Duodenal mucosa (tissue), 2 donors: ENCODE measurements around the gene PMM2.
"Not testable (repeated sequence)": the region's sequence is repeated elsewhere in the genome, so short reads cannot be mapped to it uniquely, and the experiment has no call there.

Source experiments
- H3K27ac ChIP-seq: one replicate; pipeline ENCODE4 v1.7.0; 2013; ENCODE audit warnings: low read depth, low read length
- H3K27me3 ChIP-seq, 2 donors: one replicate each; pipeline ENCODE4 v1.7.0; 2013; ENCODE audit warnings: low read length in 2 of 2, control low read depth in 1 of 2; ENCODE audit not compliant: insufficient read depth in 2 of 2, control insufficient read depth in 1 of 2
- H3K36me3 ChIP-seq, 2 donors: one replicate each; pipeline ENCODE4 v1.7.0; 2013; ENCODE audit warnings: low read length in 2 of 2, control low read depth in 1 of 2; ENCODE audit not compliant: insufficient read depth in 2 of 2, control insufficient read depth in 1 of 2
- H3K4me1 ChIP-seq, 2 donors: one replicate each; pipeline ENCODE4 v1.7.0; 2013; ENCODE audit warnings: low read length in 2 of 2, control low read depth in 1 of 2; ENCODE audit not compliant: insufficient read depth in 2 of 2, control insufficient read depth in 1 of 2
- H3K4me3 ChIP-seq, 2 donors: one replicate each; pipeline ENCODE4 v1.7.0; 2013; ENCODE audit warnings: low read length in 2 of 2, low read depth in 1 of 2
- H3K9ac ChIP-seq, 2 donors: one replicate each; pipeline ENCODE4 v1.7.0; 2013; ENCODE audit warnings: low read length in 2 of 2, low read depth in 1 of 2
- H3K9me3 ChIP-seq, 2 donors: one replicate each; pipeline ENCODE4 v1.7.0; 2013; ENCODE audit warnings: low read length in 2 of 2, control low read depth in 1 of 2; ENCODE audit not compliant: control insufficient read depth in 1 of 2

PMM2 gene

DNA sequence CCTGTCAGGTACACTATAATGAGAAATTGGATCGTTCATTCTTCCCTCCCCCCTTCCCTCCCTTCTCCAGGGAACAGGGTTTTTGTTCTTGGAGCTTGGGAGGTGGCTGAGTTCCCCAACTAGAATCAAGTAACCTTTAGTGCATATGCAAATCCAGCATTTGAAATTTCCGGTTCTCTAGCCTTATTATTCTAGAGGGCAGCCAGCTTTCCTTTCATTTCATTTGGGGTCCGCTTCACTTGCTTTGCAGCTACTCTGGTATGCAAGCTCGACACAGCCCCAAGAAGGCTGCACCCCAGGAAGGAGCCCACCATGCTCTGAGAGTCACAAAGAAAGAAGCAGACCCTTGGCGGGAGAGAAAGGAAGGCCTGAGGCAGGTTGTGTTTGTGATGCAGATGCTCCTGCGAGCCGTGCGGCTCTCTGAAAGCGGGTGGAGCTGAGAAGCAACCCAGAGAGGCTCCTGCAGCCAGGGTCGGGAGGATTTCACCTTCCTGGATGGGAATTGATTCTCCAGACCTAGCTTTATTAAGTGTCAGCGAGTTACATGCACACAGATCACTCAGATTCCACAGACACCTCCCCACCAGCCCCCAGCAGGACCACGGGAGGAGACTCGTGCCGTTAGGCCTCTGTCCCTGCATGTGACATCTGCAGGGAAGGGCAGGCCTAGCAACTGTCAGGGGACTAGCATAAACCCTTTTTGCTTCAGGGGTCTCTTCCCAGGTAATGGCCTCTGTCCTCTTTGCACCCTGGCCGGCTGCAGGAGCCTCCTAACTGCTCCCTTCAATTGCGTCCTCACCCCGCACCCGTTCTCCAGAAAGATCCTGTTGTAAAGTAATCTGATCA is 34.5 kb downstream of the PMM2 start:
- H3K27me3 ChIP-seq, result no peaks in the 10 kb centered on the region
- H3K4me1 ChIP-seq, result no peaks in the 10 kb centered on the region
- no peak overlapping the region for H3K27ac ChIP-seq
- H3K4me3 ChIP-seq, result no peak overlapping the region
- H3K36me3 ChIP-seq, result peaks cover 15 to 36% of the 10 kb centered on the region in 2 donors
- no peak overlapping the region for H3K9ac ChIP-seq
- no peaks in the 10 kb centered on the region for H3K9me3 ChIP-seq

DNA sequence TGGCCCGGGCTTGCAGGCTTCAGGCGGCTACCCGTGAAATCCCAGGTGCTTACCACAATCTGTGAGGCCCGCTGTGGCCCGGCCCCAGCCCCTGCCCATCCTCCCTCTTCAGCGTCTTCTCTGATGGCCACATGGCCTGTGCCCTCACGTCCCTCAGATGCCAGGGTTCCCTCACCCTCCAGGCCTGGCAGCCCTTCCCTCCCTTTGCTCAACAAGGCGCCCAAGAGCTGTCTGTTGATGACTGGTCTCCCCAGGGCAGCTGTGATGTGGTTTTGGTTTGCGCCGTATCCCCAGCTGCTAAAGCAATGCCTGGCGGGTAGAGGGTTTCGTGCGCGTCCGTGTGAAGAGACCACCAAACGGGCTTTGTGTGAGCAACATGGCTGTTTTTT is 35.1 kb downstream of the PMM2 start:
- H3K9ac ChIP-seq, result no peak overlapping the region
- no peaks in the 10 kb centered on the region for H3K9me3 ChIP-seq
- no peaks in the 10 kb centered on the region for H3K27me3 ChIP-seq
- no peak overlapping the region for H3K27ac ChIP-seq
- no peaks in the 10 kb centered on the region for H3K4me1 ChIP-seq
- H3K4me3 ChIP-seq, result no peak overlapping the region
- peaks cover 15 to 36% of the 10 kb centered on the region in 2 donors for H3K36me3 ChIP-seq

DNA sequence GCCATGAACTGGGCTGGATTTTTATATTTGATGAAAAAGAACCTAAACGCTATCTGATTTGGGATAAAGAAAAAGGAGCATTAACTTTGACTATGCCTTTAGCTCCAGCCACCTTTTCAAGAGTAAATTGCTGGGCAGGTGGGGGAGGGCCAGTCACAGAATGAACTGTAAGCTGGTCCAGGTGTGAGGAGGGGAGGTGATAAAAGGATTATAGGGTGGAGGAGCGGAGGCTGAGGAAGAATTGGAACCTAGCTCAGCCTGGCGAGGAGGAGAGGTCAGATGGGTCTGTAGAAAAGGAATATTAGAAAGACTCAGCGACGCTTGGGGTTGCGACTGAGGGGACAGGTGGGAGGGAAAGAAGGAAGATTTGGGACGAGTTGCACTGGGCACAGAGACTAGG is 39.2 kb downstream of the PMM2 start:
- H3K9me3 ChIP-seq, H3K36me3 ChIP-seq, H3K4me3 ChIP-seq, H3K4me1 ChIP-seq, H3K27me3 ChIP-seq, H3K27ac ChIP-seq, H3K9ac ChIP-seq: not testable (repeated sequence)

GRCh38 chr16:8837594-8837993 is 40.0 kb downstream of the PMM2 start:
- not testable (repeated sequence) for H3K27me3 ChIP-seq, H3K36me3 ChIP-seq, H3K4me1 ChIP-seq, H3K9ac ChIP-seq, H3K4me3 ChIP-seq, H3K9me3 ChIP-seq, H3K27ac ChIP-seq

DNA sequence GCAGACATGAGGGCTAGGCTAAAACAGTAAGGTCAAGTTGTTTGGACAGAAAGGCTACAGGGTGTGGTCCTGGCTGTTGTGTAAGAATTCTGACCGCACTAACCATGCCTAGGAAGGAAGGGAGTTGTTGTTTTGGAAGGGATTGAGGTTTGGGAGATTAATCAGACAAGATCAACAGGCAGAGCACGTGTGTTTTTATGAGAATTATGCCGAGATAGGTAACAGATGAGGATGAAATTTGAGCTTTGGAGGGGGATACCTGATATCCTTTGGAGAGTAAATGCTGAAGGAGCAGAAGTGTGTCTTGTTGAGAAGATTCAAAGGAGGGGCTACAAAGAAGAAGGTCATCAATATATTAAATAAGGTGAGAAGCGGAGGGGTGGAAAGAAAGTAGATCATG is 44.4 kb downstream of the PMM2 start:
- H3K9ac ChIP-seq, H3K4me3 ChIP-seq, H3K36me3 ChIP-seq, H3K27me3 ChIP-seq, H3K4me1 ChIP-seq, H3K9me3 ChIP-seq, H3K27ac ChIP-seq: not testable (repeated sequence)

DNA sequence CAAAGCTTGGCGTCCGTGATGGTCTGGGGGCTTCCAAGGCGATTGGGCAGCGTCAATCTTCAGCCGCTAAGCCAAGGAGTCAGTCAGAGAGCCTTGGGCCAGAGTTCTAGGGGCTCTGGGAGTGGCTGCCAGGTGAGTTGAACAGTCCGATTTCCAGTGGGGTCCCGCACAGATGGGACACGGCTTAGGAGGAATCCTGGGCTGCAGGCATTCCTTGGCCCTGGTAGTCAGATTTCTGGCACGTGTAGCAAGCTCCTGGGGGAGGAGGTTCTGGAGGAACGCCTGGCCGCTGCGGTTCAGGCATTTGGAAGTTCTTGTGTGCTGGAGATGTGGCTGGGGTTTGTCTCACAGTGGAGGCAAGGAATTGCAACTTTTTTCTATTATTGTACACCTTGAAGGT is 45.7 kb downstream of the PMM2 start:
- peaks cover 10 to 19% of the 10 kb centered on the region in 2 donors for H3K36me3 ChIP-seq
- H3K4me3 ChIP-seq, H3K9ac ChIP-seq, H3K9me3 ChIP-seq, H3K27ac ChIP-seq, H3K4me1 ChIP-seq, H3K27me3 ChIP-seq: not testable (repeated sequence)

DNA sequence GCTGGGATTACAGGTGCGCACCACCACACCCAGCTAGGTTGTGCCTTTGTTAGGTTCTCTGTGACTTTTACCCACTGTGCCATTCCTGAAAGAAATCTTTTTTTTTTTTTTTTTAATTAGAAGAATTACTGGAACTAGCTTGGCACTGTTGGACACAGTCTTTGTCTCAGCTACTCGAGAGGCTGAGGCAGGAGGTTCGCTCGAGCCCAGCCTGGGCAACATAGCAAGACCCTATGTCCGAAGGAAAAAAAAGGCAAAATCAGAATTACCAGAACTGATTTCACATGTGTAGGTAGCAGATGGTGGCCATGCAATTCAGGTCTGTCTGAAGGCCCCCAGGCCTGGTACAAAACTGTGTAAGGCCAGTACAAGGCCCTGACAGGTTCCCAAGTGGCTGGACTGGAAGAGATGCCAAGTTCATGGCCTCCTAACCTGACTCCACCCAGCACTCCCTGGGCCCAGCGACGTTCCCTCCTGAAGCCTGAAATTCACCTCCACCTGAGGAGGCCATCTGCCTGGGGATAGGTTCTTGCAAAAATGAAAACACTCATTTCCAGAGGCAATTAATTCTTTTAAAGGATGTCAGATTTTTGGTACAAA is 48.2 kb downstream of the PMM2 start:
- Histone ChIP-seq H3K9me3 (no peaks in the 10 kb centered on the region), H3K36me3 (peaks cover 33 to 44% of the 10 kb centered on the region in 2 donors), H3K9ac (no peak overlapping the region), H3K27ac (no peak overlapping the region), H3K4me1 (peaks cover 6 to 11% of the 10 kb centered on the region in 2 donors), H3K27me3 (no peaks in the 10 kb centered on the region), H3K4me3 (no peak overlapping the region)

DNA sequence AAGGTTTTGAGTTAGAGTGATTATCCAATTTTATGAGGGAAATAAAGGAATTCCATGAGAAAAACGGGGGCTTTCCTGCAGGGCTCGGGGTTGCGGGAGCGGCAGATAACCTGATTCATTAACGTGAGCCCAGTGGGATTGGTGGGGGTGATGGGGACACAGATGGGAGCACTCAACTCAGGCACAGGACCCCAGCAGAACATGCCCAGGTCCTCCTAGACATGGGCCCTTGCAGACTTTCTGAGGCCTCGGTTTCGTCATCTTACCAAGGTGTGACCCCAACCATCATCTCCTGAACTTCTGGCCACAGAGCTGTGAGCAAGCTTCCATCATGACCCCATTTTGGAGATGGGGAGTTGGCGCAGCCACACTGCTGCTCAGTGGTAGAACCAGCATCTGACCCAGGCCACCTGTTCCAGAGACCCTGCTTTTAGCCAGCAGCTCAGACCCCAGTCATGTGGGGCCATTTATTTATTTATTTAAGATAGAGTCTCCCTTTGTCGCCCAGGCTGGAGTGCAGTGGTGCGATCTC is 48.8 kb downstream of the PMM2 start:
- Histone ChIP-seq H3K9me3 (no peaks in the 10 kb centered on the region), H3K36me3 (peaks cover 33 to 46% of the 10 kb centered on the region in 2 donors), H3K9ac (no peak overlapping the region), H3K4me1 (peaks cover 6 to 11% of the 10 kb centered on the region in 2 donors), H3K27ac (no peak overlapping the region), H3K4me3 (no peak overlapping the region), H3K27me3 (no peaks in the 10 kb centered on the region)

DNA sequence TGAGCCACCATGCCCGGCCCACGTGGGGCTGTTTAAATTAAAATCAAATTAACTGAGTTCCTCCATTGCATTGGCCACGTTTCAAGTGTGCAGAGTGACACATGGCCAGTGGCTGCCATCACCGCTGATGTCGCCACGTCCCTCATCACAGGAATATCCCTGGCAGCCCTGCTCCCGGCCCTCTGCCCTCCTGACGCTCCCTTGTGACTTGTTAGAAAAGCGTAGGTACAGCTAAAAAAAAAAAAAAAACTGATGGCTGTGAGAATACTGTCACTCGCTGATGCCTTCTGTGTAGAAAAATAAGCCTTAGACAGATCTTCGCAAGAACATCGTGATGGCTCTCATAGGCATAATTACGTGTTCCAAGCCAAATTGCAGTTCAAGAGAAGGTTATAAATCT is 49.5 kb downstream of the PMM2 start:
- H3K36me3 ChIP-seq, result peaks cover 33 to 53% of the 10 kb centered on the region in 2 donors
- no peak overlapping the region for H3K27ac ChIP-seq
- peaks cover 6 to 11% of the 10 kb centered on the region in 2 donors for H3K4me1 ChIP-seq
- no peaks in the 10 kb centered on the region for H3K9me3 ChIP-seq
- no peaks in the 10 kb centered on the region for H3K27me3 ChIP-seq
- H3K9ac ChIP-seq, result no peak overlapping the region
- H3K4me3 ChIP-seq, result no peak overlapping the region

DNA sequence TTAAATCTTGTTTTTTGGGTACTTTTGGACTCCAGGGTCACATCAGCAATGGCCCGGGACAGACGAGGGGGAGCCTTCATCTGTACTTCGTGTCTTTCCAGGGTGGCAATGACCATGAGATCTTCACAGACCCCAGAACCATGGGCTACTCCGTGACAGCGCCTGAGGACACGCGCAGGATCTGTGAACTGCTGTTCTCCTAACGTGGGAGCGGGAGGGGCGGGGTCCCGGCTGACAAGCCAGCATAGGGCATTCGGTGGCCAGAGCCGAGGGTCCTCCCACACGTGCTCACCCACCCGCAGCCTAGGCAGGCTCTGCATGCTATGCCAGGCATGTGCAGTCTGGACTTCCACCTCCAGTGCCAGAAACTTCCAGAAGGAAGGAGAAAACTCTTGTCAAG is 50.0 kb downstream of the PMM2 start:
- Histone ChIP-seq H3K4me3 (no peak overlapping the region), H3K9ac (no peak overlapping the region), H3K9me3 (no peaks in the 10 kb centered on the region), H3K36me3 (peaks cover 38 to 58% of the 10 kb centered on the region in 2 donors), H3K4me1 (peaks cover 6 to 11% of the 10 kb centered on the region in 2 donors), H3K27me3 (no peaks in the 10 kb centered on the region), H3K27ac (no peak overlapping the region)
